GM10847 (cell line): ENCODE measurements around the gene ARL14EPL.

ENCODE experiments used
- POLR2A ChIP-seq: IDR thresholded peaks from 2 replicates; pipeline ENCODE4 v1.6.1; 2011; ENCODE audit not compliant: insufficient read length; ENCODE audit errors: extremely low read depth

Gene ARL14EPL

GRCh38 chr5:116035123-116035522 is 2.9 kb downstream of the ARL14EPL start:
- no peak for TF ChIP-seq POLR2A

GRCh38 chr5:116037236-116037822 is 5.1 kb downstream of the ARL14EPL start:
- no peak for TF ChIP-seq POLR2A

GRCh38 chr5:116038817-116039216 is 6.5 kb downstream of the ARL14EPL start:
- TF ChIP-seq POLR2A: no peak

GRCh38 chr5:116042375-116042774 is 10.1 kb downstream of the ARL14EPL start:
- TF ChIP-seq POLR2A: no peak

- TF ChIP-seq POLR2A: no peak
Measured at GRCh38 chr5:116044073-116044472, 11.8 kb downstream of the ARL14EPL start.

- no peak for TF ChIP-seq POLR2A
Measured at GRCh38 chr5:116045821-116046220, 13.5 kb downstream of the ARL14EPL start.

- no peak for TF ChIP-seq POLR2A
Measured at GRCh38 chr5:116046261-116046660, 14.0 kb downstream of the ARL14EPL start.

- no peak for TF ChIP-seq POLR2A
Measured at GRCh38 chr5:116046823-116047222, 14.6 kb downstream of the ARL14EPL start.

- no peak for TF ChIP-seq POLR2A
Measured at GRCh38 chr5:116058346-116058936, 26.2 kb downstream of the ARL14EPL start.

- no peak for TF ChIP-seq POLR2A
Measured at GRCh38 chr5:116062352-116062751, 30.1 kb downstream of the ARL14EPL start.

GRCh38 chr5:116063950-116064349 is 31.7 kb downstream of the ARL14EPL start:
- TF ChIP-seq POLR2A: no peak

- no peak for TF ChIP-seq POLR2A
Measured at GRCh38 chr5:116068028-116068632, 35.9 kb downstream of the ARL14EPL start.

GRCh38 chr5:116071211-116071610 is 38.9 kb downstream of the ARL14EPL start:
- no peak for TF ChIP-seq POLR2A

GRCh38 chr5:116075191-116075831 is 43.0 kb downstream of the ARL14EPL start:
- TF ChIP-seq POLR2A: no peak

- no peak for TF ChIP-seq POLR2A
Measured at GRCh38 chr5:116076496-116076895, 44.2 kb downstream of the ARL14EPL start.

- no peak for TF ChIP-seq POLR2A
Measured at GRCh38 chr5:116078199-116078598, 45.9 kb downstream of the ARL14EPL start.
